ENCODE results near the gene PDE8A.

DNA sequence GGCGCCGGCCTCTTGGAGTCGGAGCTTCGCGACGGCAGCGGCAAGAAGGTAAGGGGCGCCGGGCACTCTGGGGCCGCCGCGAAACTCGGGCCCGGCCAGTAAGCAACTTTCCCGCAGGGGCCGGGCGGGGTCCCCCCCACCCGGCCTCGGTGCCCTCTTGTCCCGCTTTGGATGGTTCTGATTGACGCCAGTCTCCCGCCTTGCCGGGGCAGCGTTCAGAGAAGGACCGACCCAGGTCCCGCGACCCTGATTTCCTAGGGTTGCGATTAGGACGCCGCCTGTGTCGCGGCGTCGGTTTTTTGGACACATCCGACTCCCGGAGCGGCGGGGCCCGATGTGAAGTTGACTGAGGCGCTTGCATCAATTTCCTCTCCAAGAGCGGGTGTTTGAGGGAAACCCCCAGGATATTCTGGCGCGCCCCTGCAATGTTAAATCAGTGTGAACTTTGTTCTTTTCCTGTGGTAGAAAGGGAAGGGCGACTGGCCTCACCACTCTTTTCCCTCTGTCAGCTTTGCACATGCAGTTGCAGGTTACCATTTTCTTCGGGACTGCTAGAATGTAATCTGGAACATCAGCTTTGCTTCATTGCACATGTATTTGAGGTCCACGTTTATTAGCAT is 755 bp downstream of the PDE8A start:
- TF ChIP-seq, protein P1, sequence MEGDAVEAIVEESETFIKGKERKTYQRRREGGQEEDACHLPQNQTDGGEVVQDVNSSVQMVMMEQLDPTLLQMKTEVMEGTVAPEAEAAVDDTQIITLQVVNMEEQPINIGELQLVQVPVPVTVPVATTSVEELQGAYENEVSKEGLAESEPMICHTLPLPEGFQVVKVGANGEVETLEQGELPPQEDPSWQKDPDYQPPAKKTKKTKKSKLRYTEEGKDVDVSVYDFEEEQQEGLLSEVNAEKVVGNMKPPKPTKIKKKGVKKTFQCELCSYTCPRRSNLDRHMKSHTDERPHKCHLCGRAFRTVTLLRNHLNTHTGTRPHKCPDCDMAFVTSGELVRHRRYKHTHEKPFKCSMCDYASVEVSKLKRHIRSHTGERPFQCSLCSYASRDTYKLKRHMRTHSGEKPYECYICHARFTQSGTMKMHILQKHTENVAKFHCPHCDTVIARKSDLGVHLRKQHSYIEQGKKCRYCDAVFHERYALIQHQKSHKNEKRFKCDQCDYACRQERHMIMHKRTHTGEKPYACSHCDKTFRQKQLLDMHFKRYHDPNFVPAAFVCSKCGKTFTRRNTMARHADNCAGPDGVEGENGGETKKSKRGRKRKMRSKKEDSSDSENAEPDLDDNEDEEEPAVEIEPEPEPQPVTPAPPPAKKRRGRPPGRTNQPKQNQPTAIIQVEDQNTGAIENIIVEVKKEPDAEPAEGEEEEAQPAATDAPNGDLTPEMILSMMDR (conservative IDR thresholded peaks at IDR 0.05; ENCODE audit: low read length) = no peak
- TF ChIP-seq EZH2phosphoT487 (IDR thresholded peaks at IDR 0.05; ENCODE audit: borderline replicate concordance, low read depth, low read length) = no peak
